A549 treated with Mapracorat at 1 μM for 4 hours (cell line): ENCODE data around the gene FBLIM1. TPM values are rescaled to one million over a fixed set of nuclear protein-coding genes. Genes with fewer than 3 reads are reported as not detected.

Experiments
- total RNA-seq: library from RNA; stranded (reverse); fragments of 200-300 nt; extraction: Qiagen RNA extraction; gene quantifications from 5 replicates; pipeline ENCODE4 v1.2.3, GENCODE V29; 2022

The FBLIM1 gene
- total RNA-seq: 21.8 to 34.6 TPM (median 27.8 TPM) in 5 replicates

GRCh38 chr1:15758343-15758931, at the start of gene FBLIM1:
FBLIM1 (plus strand) TSS chr1:15758795; CDS start chr1:15764984, 6,189 bp downstream.

GRCh38 chr1:15736038-15736891, 22.3 kb upstream of the FBLIM1 start, which contains the start of gene SLC25A34:
SLC25A34 (plus strand) TSS chr1:15736258; CDS start chr1:15736486, 228 bp downstream.

GRCh38 chr1:15742339-15742801, 16.2 kb upstream of the FBLIM1 start, which contains the start of gene TMEM82:
TMEM82 (plus strand) TSS chr1:15742499; CDS start chr1:15742560, 61 bp downstream.

GRCh38 chr1:15807549-15807948, 49.0 kb downstream of the FBLIM1 start, which contains the start of gene UQCRHL:
UQCRHL (minus strand) TSS chr1:15807649; CDS start chr1:15807649, 0 bp downstream.

Other genes starting within 250 kb of the FBLIM1 start
- gene CASP9, start 234.6 kb upstream of the FBLIM1 start, total RNA-seq: 4.8 to 6.2 TPM (median 5.6 TPM) in 5 replicates
- 4.0 to 8.0 TPM (median 4.4 TPM) in 5 replicates for gene DNAJC16, start 231.9 kb upstream of the FBLIM1 start, total RNA-seq
- 5.1 to 7.7 TPM (median 7.4 TPM) in 5 replicates for gene AGMAT, start 173.7 kb upstream of the FBLIM1 start, total RNA-seq
- 7.1 to 9.0 TPM (median 7.5 TPM) in 5 replicates for gene DDI2, start 141.3 kb upstream of the FBLIM1 start, total RNA-seq
- gene PLEKHM2, start 74.5 kb upstream of the FBLIM1 start, total RNA-seq: 19.9 to 28.1 TPM (median 25.8 TPM) in 5 replicates
- 0.19 to 0.53 TPM (median 0.30 TPM) in 5 replicates for gene SLC25A34, start 22.5 kb upstream of the FBLIM1 start, total RNA-seq
- gene TMEM82, start 16.3 kb upstream of the FBLIM1 start, total RNA-seq: not detected in 5 replicates
- gene UQCRHL, start 48.9 kb downstream of the FBLIM1 start, total RNA-seq: 5.8 to 8.9 TPM (median 6.2 TPM) in 5 replicates
- gene SPEN, start 88.9 kb downstream of the FBLIM1 start, total RNA-seq: 36.4 to 40.4 TPM (median 39.8 TPM) in 5 replicates
- 10.2 to 18.4 TPM (median 13.0 TPM) in 5 replicates for gene ZBTB17, start 217.3 kb downstream of the FBLIM1 start, total RNA-seq
- not detected in 5 replicates for gene SRARP, start 245.4 kb downstream of the FBLIM1 start, total RNA-seq